NB4 (cell line): ENCODE results near the gene FIBCD1.

Source experiments
- MYC ChIP-seq: IDR thresholded peaks from 2 replicates; pipeline ENCODE4 v1.6.1; 2011; ENCODE audit warnings: low read depth, low read length
- POLR2A ChIP-seq: IDR thresholded peaks from 2 replicates; pipeline ENCODE4 v1.6.1; 2011; ENCODE audit warnings: mild to moderate bottlenecking; ENCODE audit not compliant: insufficient read length; ENCODE audit errors: extremely low read depth
- TF ChIP-seq, protein P1 (sequence below): IDR thresholded peaks from one replicate; pipeline ENCODE4 v1.5.1; 2012; ENCODE audit warnings: low read depth, low read length
- TF ChIP-seq, protein P2 (sequence below): IDR thresholded peaks from 2 replicates; pipeline ENCODE4 v1.6.1; 2011; ENCODE audit warnings: low read depth, low read length

DNA sequence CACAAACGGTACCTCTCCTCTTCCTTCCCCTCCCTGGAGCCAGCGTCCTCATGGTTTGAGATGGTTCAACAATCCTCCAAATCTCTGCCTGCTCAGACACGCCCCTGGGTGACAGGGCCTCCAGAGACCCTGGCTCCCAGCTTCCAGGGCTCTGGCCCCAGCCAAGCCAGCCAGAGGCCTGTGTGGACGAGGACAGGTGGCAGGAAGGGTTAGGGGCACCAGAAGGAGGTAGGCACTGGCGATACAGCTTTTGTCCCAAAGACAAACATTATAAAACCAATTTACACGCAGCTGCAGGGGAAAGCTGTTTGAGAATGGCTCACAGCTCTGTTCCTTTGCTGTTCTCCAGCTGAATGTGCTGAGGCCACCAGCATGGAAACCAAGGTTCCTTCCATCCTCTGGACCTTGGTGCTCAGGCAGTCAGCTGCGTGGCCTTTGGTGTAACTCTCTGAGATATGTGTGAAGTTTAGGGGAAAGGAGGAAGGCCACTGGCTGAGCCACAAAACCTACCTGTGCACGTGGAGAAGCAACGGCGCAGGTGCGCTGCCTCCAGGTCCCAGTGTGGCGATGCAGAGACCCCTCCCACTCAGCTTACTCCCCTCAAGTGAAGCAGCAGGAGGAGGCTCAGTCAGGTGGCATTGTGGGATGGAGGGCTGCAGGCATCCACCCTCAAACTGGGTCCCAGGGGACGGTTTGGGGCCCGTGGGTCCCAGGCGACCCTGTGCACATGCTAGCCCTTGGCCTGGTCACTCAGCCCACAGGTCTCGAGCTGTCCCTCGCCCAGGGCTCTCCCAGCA lies 38.1 kb downstream of the FIBCD1 start:
- TF ChIP-seq, protein P1, sequence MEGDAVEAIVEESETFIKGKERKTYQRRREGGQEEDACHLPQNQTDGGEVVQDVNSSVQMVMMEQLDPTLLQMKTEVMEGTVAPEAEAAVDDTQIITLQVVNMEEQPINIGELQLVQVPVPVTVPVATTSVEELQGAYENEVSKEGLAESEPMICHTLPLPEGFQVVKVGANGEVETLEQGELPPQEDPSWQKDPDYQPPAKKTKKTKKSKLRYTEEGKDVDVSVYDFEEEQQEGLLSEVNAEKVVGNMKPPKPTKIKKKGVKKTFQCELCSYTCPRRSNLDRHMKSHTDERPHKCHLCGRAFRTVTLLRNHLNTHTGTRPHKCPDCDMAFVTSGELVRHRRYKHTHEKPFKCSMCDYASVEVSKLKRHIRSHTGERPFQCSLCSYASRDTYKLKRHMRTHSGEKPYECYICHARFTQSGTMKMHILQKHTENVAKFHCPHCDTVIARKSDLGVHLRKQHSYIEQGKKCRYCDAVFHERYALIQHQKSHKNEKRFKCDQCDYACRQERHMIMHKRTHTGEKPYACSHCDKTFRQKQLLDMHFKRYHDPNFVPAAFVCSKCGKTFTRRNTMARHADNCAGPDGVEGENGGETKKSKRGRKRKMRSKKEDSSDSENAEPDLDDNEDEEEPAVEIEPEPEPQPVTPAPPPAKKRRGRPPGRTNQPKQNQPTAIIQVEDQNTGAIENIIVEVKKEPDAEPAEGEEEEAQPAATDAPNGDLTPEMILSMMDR = no peak
- TF ChIP-seq POLR2A (no peak), MYC (no peak)
- TF ChIP-seq, protein P2, sequence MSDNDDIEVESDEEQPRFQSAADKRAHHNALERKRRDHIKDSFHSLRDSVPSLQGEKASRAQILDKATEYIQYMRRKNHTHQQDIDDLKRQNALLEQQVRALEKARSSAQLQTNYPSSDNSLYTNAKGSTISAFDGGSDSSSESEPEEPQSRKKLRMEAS = no peak
